Measurements from ENCODE around the gene NUP188. TPM values are rescaled to one million over a fixed set of nuclear protein-coding genes. Genes with fewer than 3 reads are reported as not detected.
"Not testable (repeated sequence)": the region's sequence is repeated elsewhere in the genome, so short reads cannot be mapped to it uniquely, and the experiment has no call there.

Gene NUP188
- total and polyA plus RNA-seq, 10 of the 15 experiments (the other 5 are each of a cell fraction or from before 2014, with no cell fraction given), result 1.4 to 73.7 (median 48.9) TPM

DNA sequence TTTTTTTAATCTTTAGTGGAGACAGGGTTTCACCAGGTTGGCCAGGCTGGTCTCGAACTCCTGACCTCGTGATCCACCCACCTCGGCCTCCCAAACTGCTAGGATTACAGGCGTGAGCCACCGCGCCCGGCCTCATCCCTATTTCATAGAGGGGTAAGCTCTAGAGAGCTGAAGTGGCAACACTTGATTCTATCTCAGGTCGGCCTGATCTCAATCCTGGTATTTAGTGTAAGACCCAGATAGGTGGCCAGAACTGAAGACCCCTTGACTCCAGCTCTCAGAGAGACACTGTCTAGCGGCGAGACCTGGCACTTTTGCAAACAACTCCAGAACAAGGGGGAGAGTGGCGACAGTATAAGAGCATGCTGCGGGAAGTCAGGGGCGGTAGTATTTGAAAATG, 88.3 kb downstream of the NUP188 start:
- FAIRE-seq; H4K20me1 ChIP-seq (ENCODE audit: control insufficient read depth, insufficient read depth); ATAC-seq; in situ Hi-C loops (cut with MboI); H3K27me3 ChIP-seq (replicated peaks in 1 of 2; ENCODE audit: control insufficient read depth in 2 of 2, insufficient read depth in 2 of 2, low read length in 1 of 2); H3K9me3 ChIP-seq (replicated peaks; ENCODE audit: control insufficient read depth, insufficient read depth, low read length); DNase-seq (ENCODE audit: low read depth, low spot score); intact Hi-C loops (cut with micrococcal nuclease; ENCODE audit: unreplicated experiment); BruUV-seq (replicated peaks); H3K36me3 ChIP-seq (ENCODE audit: control insufficient read depth in 2 of 2, insufficient read depth in 2 of 2, low read length in 1 of 2): not testable (repeated sequence)
- Histone ChIP-seq H3K4me2 (ENCODE audit: control insufficient read depth, insufficient read depth) (peak overlapping the region; percentile 88), H3K79me2 (ENCODE audit: control insufficient read depth, insufficient read depth, low read length) (peaks cover 19% of the 10 kb centered on the region), H3K4me1 (ENCODE audit: control insufficient read depth, insufficient read depth, low read length) (peaks cover 17% of the 10 kb centered on the region), H3K9ac (ENCODE audit: control insufficient read depth, insufficient read depth, low read length) (peak overlapping the region; percentile 66), H2AFZ (ENCODE audit: control insufficient read depth, low read depth, low read length) (peak overlapping the region; percentile 100), H3K4me3 (peak overlapping the region; percentile 40; the same call in 1 of the 2 replicates), H3K27ac (ENCODE audit: control insufficient read depth, insufficient read depth) (peak overlapping the region; percentile 61)
- SMC1A ChIA-PET (ENCODE audit: uncharacterized antibody, unreplicated experiment), result interaction anchor here (0.6 kb wide), 1 partner anchor 438 kb away, joined by 3 read pairs; no protein-coding TSS in a partner anchor
- WGBS (ENCODE audit: insufficient coverage, insufficient replicate concordance, low lambda C conversion rate, missing lambda C conversion rate), result 43% methylated on average over 13 of the region's 13 CpGs
- TF ChIP-seq, protein P1, sequence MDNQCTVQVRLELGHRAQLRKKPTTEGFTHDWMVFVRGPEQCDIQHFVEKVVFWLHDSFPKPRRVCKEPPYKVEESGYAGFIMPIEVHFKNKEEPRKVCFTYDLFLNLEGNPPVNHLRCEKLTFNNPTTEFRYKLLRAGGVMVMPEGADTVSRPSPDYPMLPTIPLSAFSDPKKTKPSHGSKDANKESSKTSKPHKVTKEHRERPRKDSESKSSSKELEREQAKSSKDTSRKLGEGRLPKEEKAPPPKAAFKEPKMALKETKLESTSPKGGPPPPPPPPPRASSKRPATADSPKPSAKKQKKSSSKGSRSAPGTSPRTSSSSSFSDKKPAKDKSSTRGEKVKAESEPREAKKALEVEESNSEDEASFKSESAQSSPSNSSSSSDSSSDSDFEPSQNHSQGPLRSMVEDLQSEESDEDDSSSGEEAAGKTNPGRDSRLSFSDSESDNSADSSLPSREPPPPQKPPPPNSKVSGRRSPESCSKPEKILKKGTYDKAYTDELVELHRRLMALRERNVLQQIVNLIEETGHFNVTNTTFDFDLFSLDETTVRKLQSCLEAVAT (IDR thresholded peaks at IDR 0.05), result peak; percentile 88
- RAD21 ChIA-PET (ENCODE audit: unreplicated experiment), result interaction anchor here (1.0 to 1.5 kb wide), 3 partner anchors 15 to 216 kb away, joined by 3 to 5 read pairs (median 3); partner anchors contain the start of gene DOLPP1
- CTCF ChIA-PET, result interaction anchor here (0.7 to 1.1 kb wide), 2 partner anchors 43 to 104 kb away, joined by 3 read pairs; no protein-coding TSS in a partner anchor
- POLR2A ChIA-PET, result interaction anchor here (0.5 to 1.0 kb wide), 6 partner anchors 8 to 926 kb away, joined by 3 to 8 read pairs (median 6); partner anchors contain the start of genes DOLPP1 and SH3GLB2

GRCh38 chr9:129036241-129036922, 88.9 kb downstream of the NUP188 start, which contains the start of gene MIGA2:
Gene MIGA2, plus strand, starts transcription at chr9:129036626. Its CDS starts 3,969 bp downstream, at chr9:129040595.
- ATAC-seq, result peak; percentile 99
- H3K9ac ChIP-seq (ENCODE audit: control insufficient read depth, insufficient read depth, low read length), result peak within 1 kb of the TSS; percentile 69
- peak within 1 kb of the TSS; percentile 83 for H3K4me3 ChIP-seq
- H3K9me3 ChIP-seq (replicated peaks; ENCODE audit: control insufficient read depth, insufficient read depth, low read length), result no peaks in the 10 kb centered on the region
- FAIRE-seq, result peak; percentile 99
- WGBS (ENCODE audit: insufficient coverage, insufficient replicate concordance, low lambda C conversion rate, missing lambda C conversion rate), result 3% methylated on average over 46 of the region's 49 CpGs
- SMC1A ChIA-PET (ENCODE audit: uncharacterized antibody, unreplicated experiment), result interaction anchor here (0.6 kb wide), 1 partner anchor 31 kb away, joined by 3 read pairs; no protein-coding TSS in a partner anchor
- RAD21 ChIA-PET (ENCODE audit: unreplicated experiment), result interaction anchor here (1.0 to 1.5 kb wide), 3 partner anchors 16 to 217 kb away, joined by 3 to 5 read pairs (median 3); partner anchors contain the start of gene DOLPP1
- H3K36me3 ChIP-seq (ENCODE audit: control insufficient read depth in 2 of 2, insufficient read depth in 2 of 2, low read length in 1 of 2), result peaks cover 0 to 2% of the 10 kb centered on the region in 2 experiments; a peak in 2 of 4 replicates
- H3K4me2 ChIP-seq (ENCODE audit: control insufficient read depth, insufficient read depth), result peak within 1 kb of the TSS; percentile 93
- H3K27me3 ChIP-seq (replicated peaks in 1 of 2; ENCODE audit: control insufficient read depth in 2 of 2, insufficient read depth in 2 of 2, low read length in 1 of 2), result no peaks in the 10 kb centered on the region
- intact Hi-C loops (cut with micrococcal nuclease; ENCODE audit: unreplicated experiment), result no loop called here
- peaks cover 19% of the 10 kb centered on the region for H3K79me2 ChIP-seq (ENCODE audit: control insufficient read depth, insufficient read depth, low read length)
- DNase-seq (ENCODE audit: low read depth, low spot score), result peak; percentile 96
- in situ Hi-C loops (cut with MboI), result no loop called here
- POLR2A ChIA-PET, result interaction anchor here (0.5 to 1.0 kb wide), 6 partner anchors 8 to 926 kb away, joined by 3 to 8 read pairs (median 6); partner anchors contain the start of genes DOLPP1 and SH3GLB2
- CTCF ChIA-PET, result interaction anchor here (0.7 to 1.1 kb wide), 2 partner anchors 44 to 104 kb away, joined by 3 read pairs; no protein-coding TSS in a partner anchor
- no peaks in the 10 kb centered on the region for H4K20me1 ChIP-seq (ENCODE audit: control insufficient read depth, insufficient read depth)
- H2AFZ ChIP-seq (ENCODE audit: control insufficient read depth, low read depth, low read length), result peak within 1 kb of the TSS; percentile 100
- BruUV-seq (replicated peaks), result no TSS peak
- H3K27ac ChIP-seq (ENCODE audit: control insufficient read depth, insufficient read depth), result peak within 1 kb of the TSS; percentile 62
- H3K4me1 ChIP-seq (ENCODE audit: control insufficient read depth, insufficient read depth, low read length), result peaks cover 17% of the 10 kb centered on the region
- TF ChIP-seq, protein P2, sequence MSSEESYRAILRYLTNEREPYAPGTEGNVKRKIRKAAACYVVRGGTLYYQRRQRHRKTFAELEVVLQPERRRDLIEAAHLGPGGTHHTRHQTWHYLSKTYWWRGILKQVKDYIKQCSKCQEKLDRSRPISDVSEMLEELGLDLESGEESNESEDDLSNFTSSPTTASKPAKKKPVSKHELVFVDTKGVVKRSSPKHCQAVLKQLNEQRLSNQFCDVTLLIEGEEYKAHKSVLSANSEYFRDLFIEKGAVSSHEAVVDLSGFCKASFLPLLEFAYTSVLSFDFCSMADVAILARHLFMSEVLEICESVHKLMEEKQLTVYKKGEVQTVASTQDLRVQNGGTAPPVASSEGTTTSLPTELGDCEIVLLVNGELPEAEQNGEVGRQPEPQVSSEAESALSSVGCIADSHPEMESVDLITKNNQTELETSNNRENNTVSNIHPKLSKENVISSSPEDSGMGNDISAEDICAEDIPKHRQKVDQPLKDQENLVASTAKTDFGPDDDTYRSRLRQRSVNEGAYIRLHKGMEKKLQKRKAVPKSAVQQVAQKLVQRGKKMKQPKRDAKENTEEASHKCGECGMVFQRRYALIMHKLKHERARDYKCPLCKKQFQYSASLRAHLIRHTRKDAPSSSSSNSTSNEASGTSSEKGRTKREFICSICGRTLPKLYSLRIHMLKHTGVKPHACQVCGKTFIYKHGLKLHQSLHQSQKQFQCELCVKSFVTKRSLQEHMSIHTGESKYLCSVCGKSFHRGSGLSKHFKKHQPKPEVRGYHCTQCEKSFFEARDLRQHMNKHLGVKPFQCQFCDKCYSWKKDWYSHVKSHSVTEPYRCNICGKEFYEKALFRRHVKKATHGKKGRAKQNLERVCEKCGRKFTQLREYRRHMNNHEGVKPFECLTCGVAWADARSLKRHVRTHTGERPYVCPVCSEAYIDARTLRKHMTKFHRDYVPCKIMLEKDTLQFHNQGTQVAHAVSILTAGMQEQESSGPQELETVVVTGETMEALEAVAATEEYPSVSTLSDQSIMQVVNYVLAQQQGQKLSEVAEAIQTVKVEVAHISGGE (CRISPR knock-in tag; IDR thresholded peaks at IDR 0.05), result peak; percentile 73
- TF ChIP-seq KLF5 (IDR thresholded peaks at IDR 0.05; ENCODE audit: partially characterized antibody) (peak; percentile 44), ATF3 (IDR thresholded peaks at IDR 0.05; ENCODE audit: borderline replicate concordance, extremely low read depth, low read depth, low read length) (no peak), FOS (IDR thresholded peaks at IDR 0.05; ENCODE audit: borderline replicate concordance, extremely low read depth, insufficient read length) (peak; percentile 14), YY1 (IDR thresholded peaks at IDR 0.05; ENCODE audit: low read depth, low read length) (peak; percentile 83; the same call in 1 of the 2 replicates), RFX5 (IDR thresholded peaks at IDR 0.05; ENCODE audit: low read depth, low read length) (0 out of 2 replicates have a peak, but pooled peaks have one; percentile 45), NBN (IDR thresholded peaks at IDR 0.05) (peak; percentile 56), NRF1 (conservative IDR thresholded peaks at IDR 0.05; ENCODE audit: low read depth, low read length) (peak; percentile 67)

All from GM12878 (cell line).